HFF-Myc (cell line): ENCODE results near the gene CYP2F1.

Source experiments
- DNase-seq: peaks from one replicate; pipeline ENCODE4 v3.0.0-alpha.2; 2011; ENCODE audit warnings: low read depth; ENCODE audit errors: extremely low read depth
- H3K4me3 ChIP-seq: replicated peaks from 2 replicates; pipeline ENCODE4 v1.5.1; 2011; ENCODE audit warnings: low read depth, mild to moderate bottlenecking, control low read depth, low read length
- TF ChIP-seq, protein P1 (sequence below): IDR thresholded peaks from 2 replicates; pipeline ENCODE4 v1.5.1; 2012; ENCODE audit warnings: mild to moderate bottlenecking, low read depth, low read length, control low read depth; ENCODE audit errors: missing control alignments

The CYP2F1 gene

DNA sequence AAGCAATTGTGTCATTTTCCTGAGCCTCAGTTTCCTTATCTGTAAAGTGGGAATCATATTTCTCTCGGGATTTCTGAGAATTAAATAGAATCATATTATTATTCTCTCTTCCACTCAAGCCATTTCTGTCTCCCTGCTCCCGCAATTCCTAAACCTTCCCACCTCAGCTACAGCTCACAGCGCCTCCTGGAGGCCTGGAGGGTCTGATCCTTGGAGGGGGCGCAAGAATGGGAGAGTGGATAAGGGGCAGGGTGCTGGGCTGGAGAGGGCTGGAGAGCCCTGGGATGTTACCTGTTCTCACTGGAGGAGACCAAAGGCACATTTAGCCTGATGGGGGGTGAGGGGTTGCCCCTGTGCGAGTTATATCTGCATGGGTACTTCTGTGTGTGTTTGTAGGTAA, 47.7 kb downstream of the CYP2F1 start:
- DNase-seq = no peak

GRCh38 chr19:41166944-41167804, 52.9 kb downstream of the CYP2F1 start:
- TF ChIP-seq, protein P1, sequence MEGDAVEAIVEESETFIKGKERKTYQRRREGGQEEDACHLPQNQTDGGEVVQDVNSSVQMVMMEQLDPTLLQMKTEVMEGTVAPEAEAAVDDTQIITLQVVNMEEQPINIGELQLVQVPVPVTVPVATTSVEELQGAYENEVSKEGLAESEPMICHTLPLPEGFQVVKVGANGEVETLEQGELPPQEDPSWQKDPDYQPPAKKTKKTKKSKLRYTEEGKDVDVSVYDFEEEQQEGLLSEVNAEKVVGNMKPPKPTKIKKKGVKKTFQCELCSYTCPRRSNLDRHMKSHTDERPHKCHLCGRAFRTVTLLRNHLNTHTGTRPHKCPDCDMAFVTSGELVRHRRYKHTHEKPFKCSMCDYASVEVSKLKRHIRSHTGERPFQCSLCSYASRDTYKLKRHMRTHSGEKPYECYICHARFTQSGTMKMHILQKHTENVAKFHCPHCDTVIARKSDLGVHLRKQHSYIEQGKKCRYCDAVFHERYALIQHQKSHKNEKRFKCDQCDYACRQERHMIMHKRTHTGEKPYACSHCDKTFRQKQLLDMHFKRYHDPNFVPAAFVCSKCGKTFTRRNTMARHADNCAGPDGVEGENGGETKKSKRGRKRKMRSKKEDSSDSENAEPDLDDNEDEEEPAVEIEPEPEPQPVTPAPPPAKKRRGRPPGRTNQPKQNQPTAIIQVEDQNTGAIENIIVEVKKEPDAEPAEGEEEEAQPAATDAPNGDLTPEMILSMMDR = no peak
- no peak overlapping the region for H3K4me3 ChIP-seq
- DNase-seq = no peak

More for the DNA sequence above, 47.7 kb downstream of the CYP2F1 start:
- H3K4me3 ChIP-seq = no peak overlapping the region
- TF ChIP-seq, protein P1 = peak; percentile 47

DNA sequence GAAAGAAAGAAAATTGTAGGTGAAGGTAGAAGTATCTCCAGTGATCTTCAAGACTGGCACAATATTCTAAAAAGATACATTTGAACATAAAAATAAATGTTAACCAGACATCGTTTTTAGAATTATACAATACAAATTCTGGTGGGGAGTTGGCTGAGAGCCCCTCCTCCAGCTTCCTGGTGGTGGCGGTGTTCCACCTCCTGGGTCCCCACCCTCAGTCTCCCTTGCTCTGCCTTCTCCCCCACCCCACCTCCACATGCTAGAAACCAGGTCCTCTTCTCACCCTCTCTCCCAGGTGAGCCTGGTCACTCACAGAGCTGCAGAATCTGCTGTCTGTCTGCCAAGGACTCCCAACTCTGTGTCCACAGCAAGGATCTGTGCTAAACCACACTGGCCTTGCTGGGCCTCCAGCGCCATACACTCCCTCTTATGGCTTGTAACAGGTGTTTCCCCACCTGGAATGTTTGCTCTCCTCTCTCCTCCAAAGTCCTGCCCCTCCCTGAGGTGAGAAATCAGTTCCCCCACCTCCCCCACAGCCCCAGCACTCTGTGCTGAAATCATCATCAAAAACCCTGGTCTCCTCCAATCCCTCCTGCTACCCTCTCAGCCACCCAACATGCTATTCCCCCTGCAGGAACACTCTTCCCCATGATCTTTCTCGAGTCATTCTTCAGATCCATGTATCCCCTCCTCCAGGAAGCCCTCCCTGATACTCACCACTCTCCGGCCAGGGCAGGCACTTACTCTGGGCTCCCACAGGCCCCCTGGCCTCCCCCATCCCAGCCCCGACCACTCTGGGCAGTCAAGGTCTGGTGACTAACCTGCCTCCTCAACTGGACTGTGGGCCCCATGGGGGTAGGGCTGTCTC, 58.3 kb downstream of the CYP2F1 start:
- TF ChIP-seq, protein P1 = no peak
- H3K4me3 ChIP-seq = no peak overlapping the region
- DNase-seq = no peak

DNA sequence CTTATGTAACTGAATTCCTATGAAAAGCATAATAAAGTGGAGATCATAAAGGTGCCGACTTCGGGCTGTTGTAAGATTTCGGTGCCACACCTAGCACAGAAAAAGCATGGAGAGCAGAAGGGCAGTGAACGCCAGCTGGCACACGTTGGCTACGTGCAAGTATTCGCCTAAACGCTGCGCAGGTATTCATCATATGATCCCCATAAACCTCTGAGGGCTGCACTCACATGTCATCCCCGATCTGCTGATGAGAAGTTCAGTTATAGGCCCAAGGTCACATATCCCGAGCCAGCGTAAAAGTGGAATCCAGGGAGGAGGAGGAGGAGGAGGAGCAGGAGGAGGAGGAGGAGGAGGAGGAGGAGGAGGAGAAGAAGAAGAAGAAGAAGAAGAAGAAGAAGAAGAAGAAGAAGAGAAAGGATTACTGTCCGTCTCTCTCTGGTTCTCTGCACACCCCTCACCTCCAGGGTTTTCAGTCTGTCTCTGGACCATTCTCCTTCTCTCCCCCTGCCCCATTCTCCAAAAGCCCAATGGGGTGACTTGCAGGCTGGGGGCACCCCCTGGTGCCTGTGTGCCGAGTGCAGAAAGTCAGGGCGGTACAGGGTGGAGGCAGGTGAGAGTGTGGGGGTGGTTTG, 60.2 kb downstream of the CYP2F1 start:
- no peak overlapping the region for H3K4me3 ChIP-seq
- TF ChIP-seq, protein P1 = no peak
- DNase-seq = no peak

DNA sequence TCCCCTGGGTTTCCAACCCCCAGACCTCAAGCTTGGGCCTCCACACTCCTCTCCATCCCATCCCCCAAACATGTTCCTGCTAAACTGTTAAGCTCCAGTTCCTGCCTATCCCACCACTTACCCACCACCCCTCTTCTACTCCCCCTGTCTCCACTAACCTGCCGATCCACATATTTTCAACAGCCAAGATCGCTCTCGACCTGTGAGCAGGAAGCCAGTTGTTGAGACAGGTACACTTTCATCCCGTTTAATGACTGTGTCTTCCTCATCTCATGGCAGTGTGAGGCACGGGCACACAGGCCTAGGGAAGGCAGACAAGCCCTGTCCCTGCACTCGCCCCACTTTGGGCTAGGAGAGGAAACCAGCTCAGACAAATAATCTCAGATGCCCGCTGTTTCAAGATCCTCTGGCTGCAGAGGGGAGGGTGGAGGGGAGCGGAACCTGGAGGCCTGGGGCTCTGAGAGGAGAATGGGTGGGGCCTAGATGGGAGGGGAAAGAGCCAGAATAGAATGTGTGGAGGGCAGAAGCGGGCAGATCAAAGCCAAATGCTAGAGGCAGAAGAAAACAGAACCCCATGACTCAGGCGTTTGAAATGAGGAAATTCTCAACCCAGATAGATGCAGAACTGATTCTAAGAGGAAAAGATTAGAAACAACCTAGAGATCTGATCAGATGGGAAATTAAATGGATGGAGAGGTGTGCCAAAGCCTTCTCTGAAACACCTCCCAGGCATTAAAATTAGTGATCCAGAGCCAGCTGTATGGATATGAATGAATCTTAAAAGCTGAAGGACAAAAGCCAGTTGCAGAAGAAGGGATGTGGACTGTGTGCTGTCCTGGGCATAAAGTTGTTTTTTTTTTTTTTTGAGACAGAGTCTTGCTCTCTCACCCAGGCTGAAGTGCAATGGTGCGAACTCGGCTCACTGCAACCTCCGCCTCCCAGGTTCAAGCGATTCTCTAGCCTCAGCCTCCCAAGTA, 61.9 kb downstream of the CYP2F1 start:
- 0 out of 2 replicates have a peak overlapping the region, but pooled peaks have one; percentile 5 for H3K4me3 ChIP-seq
- TF ChIP-seq, protein P1 = no peak
- peak; percentile 59 for DNase-seq
